Astrocyte (in vitro differentiated cells and primary cell): ENCODE measurements around the gene ITPK1. TPM values are rescaled to one million over a fixed set of nuclear protein-coding genes. Genes with fewer than 3 reads are reported as not detected.

Source experiments
- DNase-seq: peaks from one replicate; pipeline ENCODE4 v3.0.0-alpha.2; 2010; ENCODE audit warnings: low read depth
- FAIRE-seq: peaks from 2 replicates; lab custom pipeline; 2011; peaks lifted over from hg19 to GRCh38; lab: Jason Lieb, UNC
- H2AFZ ChIP-seq: 2 replicates; pipeline ENCODE4 v1.6.0; 2012; ENCODE audit warnings: low read depth, low read length, inconsistent platforms
- H3K27ac ChIP-seq: 2 replicates; pipeline ENCODE4 v1.5.1; 2011; ENCODE audit warnings: low read depth, low read length, inconsistent platforms
- H3K27me3 ChIP-seq: 2 replicates; pipeline ENCODE4 v1.6.0; 2011; ENCODE audit warnings: low read length, inconsistent platforms; ENCODE audit not compliant: insufficient read depth
- H3K36me3 ChIP-seq: 2 replicates; pipeline ENCODE4 v1.5.1; 2011; ENCODE audit warnings: low read length, inconsistent platforms; ENCODE audit not compliant: insufficient read depth
- H3K4me1 ChIP-seq: 2 replicates; pipeline ENCODE4 v1.5.1; 2011; ENCODE audit warnings: low read length, inconsistent platforms; ENCODE audit not compliant: insufficient read depth
- H3K4me2 ChIP-seq: 2 replicates; pipeline ENCODE4 v1.6.0; 2012; ENCODE audit warnings: low read length, inconsistent platforms
- H3K4me3 ChIP-seq: 2 replicates; pipeline ENCODE4 v1.5.1; 2011; ENCODE audit warnings: low read depth, mild to moderate bottlenecking, low read length, inconsistent platforms; ENCODE audit not compliant: insufficient read depth
- H3K79me2 ChIP-seq: 2 replicates; pipeline ENCODE4 v1.6.0; 2012; ENCODE audit warnings: mild to moderate bottlenecking, low read length, inconsistent platforms; ENCODE audit not compliant: insufficient read depth
- H3K9ac ChIP-seq: 2 replicates; pipeline ENCODE4 v1.6.0; 2012; ENCODE audit warnings: mild to moderate bottlenecking, low read length, inconsistent platforms
- H3K9me3 ChIP-seq: 2 replicates; pipeline ENCODE4 v1.5.1; 2012; ENCODE audit warnings: low read depth, mild to moderate bottlenecking, low read length, inconsistent platforms; ENCODE audit not compliant: insufficient read depth
- H4K20me1 ChIP-seq: 2 replicates; pipeline ENCODE4 v1.6.0; 2012; ENCODE audit warnings: low read length, inconsistent platforms; ENCODE audit not compliant: insufficient read depth
- H3K27ac Mint-ChIP-seq: one replicate; pipeline ENCODE4 v1.8.0; 2021; ENCODE audit warnings: mild to moderate bottlenecking, mixed read lengths; ENCODE audit not compliant: unreplicated experiment
- H3K27me3 Mint-ChIP-seq: one replicate; pipeline ENCODE4 v1.8.0; 2021; ENCODE audit warnings: low read depth, mixed read lengths; ENCODE audit not compliant: unreplicated experiment
- H3K36me3 Mint-ChIP-seq: one replicate; pipeline ENCODE4 v1.8.0; 2021; ENCODE audit warnings: low read depth, mixed read lengths; ENCODE audit not compliant: unreplicated experiment
- H3K4me1 Mint-ChIP-seq: one replicate; pipeline ENCODE4 v1.8.0; 2021; ENCODE audit warnings: low read depth, mixed read lengths; ENCODE audit not compliant: unreplicated experiment
- H3K4me3 Mint-ChIP-seq: one replicate; pipeline ENCODE4 v1.8.0; 2021; ENCODE audit warnings: mild to moderate bottlenecking, moderate library complexity, mixed read lengths; ENCODE audit not compliant: unreplicated experiment
- H3K9me3 Mint-ChIP-seq: one replicate; pipeline ENCODE4 v1.8.0; 2021; ENCODE audit warnings: mild to moderate bottlenecking, mixed read lengths; ENCODE audit not compliant: unreplicated experiment
- EZH2 ChIP-seq: IDR thresholded peaks from 2 replicates; pipeline ENCODE4 v1.6.1; 2012; ENCODE audit warnings: mild to moderate bottlenecking, low read length, inconsistent platforms; ENCODE audit not compliant: insufficient read depth
- total RNA-seq: library from RNA; stranded (reverse); gene quantifications from 2 replicates; pipeline ENCODE4 v1.2.1, GENCODE V29; 2021
- TF ChIP-seq, protein P1 (sequence below): IDR thresholded peaks from 2 replicates; pipeline ENCODE4 v1.5.1; 2011; ENCODE audit warnings: low read depth, mild to moderate bottlenecking, inconsistent platforms, low read length, moderate library complexity; ENCODE audit not compliant: insufficient read depth

Gene ITPK1
- total RNA-seq, 1 donor from 2014 or later, result 13.0 TPM

DNA sequence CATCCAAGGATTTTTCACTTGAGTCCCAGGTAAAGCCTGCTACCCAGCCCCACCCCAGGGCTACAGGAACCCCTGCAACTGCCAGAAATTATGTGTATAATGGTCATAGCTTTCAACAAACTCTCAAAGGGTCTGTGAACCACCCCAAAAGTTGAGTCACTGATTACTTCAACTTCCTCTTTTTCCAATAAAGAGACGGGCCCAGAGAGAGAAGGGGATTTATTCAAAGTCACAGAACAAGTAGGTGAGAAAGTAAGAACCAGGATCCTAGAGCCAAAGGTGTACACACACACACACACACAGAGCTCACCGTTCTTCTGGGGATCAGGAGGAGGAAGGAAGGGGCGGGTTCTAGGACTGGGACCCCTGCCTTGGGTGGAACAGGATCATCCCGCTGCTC, 4.8 kb upstream of the ITPK1 start:
- no peak overlapping the region for H3K27ac ChIP-seq

DNA sequence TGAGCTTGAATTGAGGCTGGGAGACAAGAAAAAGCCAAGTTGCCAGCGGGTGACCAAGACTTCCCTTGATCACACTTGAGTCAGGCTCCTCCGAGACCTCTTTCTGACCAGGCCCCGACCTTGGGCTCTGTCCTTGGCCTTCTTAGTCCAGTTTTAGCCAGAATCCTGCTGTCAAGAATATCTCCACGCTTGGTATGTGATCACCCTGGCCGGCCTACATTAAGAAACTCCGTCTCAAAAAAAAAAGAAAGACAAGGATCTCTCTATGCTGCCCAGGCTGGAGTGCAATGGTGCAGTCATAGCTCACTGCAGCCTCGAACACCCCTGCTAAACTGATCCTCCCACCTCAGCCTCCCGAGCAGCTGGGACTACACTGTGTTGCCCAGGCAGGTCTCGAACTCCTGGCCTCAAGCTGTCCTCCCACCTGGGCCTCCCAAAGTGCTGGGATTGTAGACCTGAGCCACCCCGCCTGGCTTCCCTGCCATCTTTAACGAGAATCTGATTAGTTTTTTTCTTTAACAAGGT, 1.0 kb upstream of the ITPK1 start:
- no peaks in the 10 kb centered on the region for H3K27me3 ChIP-seq
- H3K9ac ChIP-seq, result peak overlapping the region; percentile 79
- DNase-seq, result no peak
- peak overlapping the region; percentile 70 for H3K4me3 ChIP-seq
- peak overlapping the region; percentile 73 for H3K4me3 Mint-ChIP-seq
- peak overlapping the region; percentile 97 for H3K4me2 ChIP-seq
- H3K27ac Mint-ChIP-seq, result peak overlapping the region; percentile 47
- H3K27me3 Mint-ChIP-seq, result peaks cover 24% of the 10 kb centered on the region
- H3K36me3 ChIP-seq, result no peaks in the 10 kb centered on the region
- peaks cover 2% of the 10 kb centered on the region for H3K4me1 Mint-ChIP-seq
- peaks cover 27% of the 10 kb centered on the region for H4K20me1 ChIP-seq
- no peaks in the 10 kb centered on the region for H3K9me3 Mint-ChIP-seq
- H3K4me1 ChIP-seq, result peaks cover 20% of the 10 kb centered on the region
- FAIRE-seq, result no peak
- H3K9me3 ChIP-seq, result no peaks in the 10 kb centered on the region
- no peaks in the 10 kb centered on the region for H3K36me3 Mint-ChIP-seq
- peak overlapping the region; percentile 89 for H2AFZ ChIP-seq
- TF ChIP-seq EZH2, result no peak
- TF ChIP-seq, protein P1, sequence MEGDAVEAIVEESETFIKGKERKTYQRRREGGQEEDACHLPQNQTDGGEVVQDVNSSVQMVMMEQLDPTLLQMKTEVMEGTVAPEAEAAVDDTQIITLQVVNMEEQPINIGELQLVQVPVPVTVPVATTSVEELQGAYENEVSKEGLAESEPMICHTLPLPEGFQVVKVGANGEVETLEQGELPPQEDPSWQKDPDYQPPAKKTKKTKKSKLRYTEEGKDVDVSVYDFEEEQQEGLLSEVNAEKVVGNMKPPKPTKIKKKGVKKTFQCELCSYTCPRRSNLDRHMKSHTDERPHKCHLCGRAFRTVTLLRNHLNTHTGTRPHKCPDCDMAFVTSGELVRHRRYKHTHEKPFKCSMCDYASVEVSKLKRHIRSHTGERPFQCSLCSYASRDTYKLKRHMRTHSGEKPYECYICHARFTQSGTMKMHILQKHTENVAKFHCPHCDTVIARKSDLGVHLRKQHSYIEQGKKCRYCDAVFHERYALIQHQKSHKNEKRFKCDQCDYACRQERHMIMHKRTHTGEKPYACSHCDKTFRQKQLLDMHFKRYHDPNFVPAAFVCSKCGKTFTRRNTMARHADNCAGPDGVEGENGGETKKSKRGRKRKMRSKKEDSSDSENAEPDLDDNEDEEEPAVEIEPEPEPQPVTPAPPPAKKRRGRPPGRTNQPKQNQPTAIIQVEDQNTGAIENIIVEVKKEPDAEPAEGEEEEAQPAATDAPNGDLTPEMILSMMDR, result no peak
- no peaks in the 10 kb centered on the region for H3K79me2 ChIP-seq
- no peak overlapping the region for H3K27ac ChIP-seq

More for the DNA sequence above, 4.8 kb upstream of the ITPK1 start:
- Histone ChIP-seq H3K79me2 (no peaks in the 10 kb centered on the region), H2AFZ (no peak overlapping the region), H3K36me3 (no peaks in the 10 kb centered on the region), H4K20me1 (no peaks in the 10 kb centered on the region), H3K9ac (no peak overlapping the region), H3K27me3 (no peaks in the 10 kb centered on the region), H3K4me1 (peaks cover 8% of the 10 kb centered on the region), H3K4me2 (no peak overlapping the region), H3K4me3 (no peak overlapping the region), H3K9me3 (no peaks in the 10 kb centered on the region)
- FAIRE-seq (no peak), DNase-seq (no peak)
- H3K4me3 Mint-ChIP-seq, result no peak overlapping the region
- H3K27me3 Mint-ChIP-seq, result peaks cover 24% of the 10 kb centered on the region
- H3K36me3 Mint-ChIP-seq, result no peaks in the 10 kb centered on the region
- H3K27ac Mint-ChIP-seq, result no peak overlapping the region
- TF ChIP-seq EZH2, result no peak
- TF ChIP-seq, protein P1, result no peak
- no peaks in the 10 kb centered on the region for H3K9me3 Mint-ChIP-seq
- no peaks in the 10 kb centered on the region for H3K4me1 Mint-ChIP-seq

DNA sequence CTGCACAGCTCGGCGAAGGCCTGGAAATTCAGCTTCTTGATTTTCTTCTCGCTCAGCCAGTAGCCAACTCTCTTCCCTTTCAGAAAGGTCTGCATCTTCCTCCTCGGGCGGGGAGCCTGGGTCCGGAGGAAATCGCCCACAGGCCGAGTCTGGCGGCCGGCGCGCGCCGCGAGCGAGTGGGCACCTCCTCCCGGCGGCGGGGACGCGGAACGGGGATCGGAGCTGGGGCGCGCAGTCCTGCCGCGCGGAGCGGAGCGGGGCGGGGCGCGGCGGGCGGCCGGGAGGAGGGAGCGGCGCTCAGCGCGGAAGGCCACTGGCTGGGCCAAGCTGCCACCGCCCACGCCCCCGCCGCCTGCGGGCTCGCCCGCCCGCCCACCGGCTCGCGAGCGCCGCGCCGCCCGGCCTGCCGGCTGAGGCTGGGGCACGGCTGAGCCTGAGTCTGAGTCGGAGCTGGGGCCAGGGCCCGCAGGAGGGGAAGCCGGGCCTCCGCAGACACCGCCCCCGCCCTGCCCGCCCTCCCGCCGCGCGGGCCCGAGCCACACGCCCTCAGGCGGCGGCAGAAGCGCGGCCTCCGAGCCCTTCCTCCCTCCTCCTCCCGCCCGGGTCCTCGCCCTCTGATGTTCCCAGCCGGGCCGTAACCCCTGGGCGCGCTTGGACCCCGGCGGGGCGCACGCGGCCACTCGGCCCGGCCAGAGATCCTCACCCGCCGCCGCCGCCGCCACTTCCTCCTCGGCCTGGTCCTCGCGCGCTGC, 480 bp downstream of the ITPK1 start:
- Mint-ChIP-seq H3K36me3 (no peaks in the 10 kb centered on the region), H3K9me3 (no peaks in the 10 kb centered on the region), H3K27ac (no peak overlapping the region), H3K4me1 (peaks cover 2% of the 10 kb centered on the region), H3K27me3 (peaks cover 16% of the 10 kb centered on the region), H3K4me3 (peak overlapping the region; percentile 79)
- H3K27me3 ChIP-seq, result no peaks in the 10 kb centered on the region
- peak overlapping the region; percentile 73 for H2AFZ ChIP-seq
- H3K36me3 ChIP-seq, result no peaks in the 10 kb centered on the region
- peak; percentile 66 for DNase-seq
- peaks cover 6% of the 10 kb centered on the region for H3K79me2 ChIP-seq
- peak overlapping the region; percentile 70 for H3K4me3 ChIP-seq
- H3K9ac ChIP-seq, result peak overlapping the region; percentile 73
- peak overlapping the region; percentile 97 for H3K4me2 ChIP-seq
- H3K9me3 ChIP-seq, result no peaks in the 10 kb centered on the region
- no peak overlapping the region for H3K27ac ChIP-seq
- H4K20me1 ChIP-seq, result peaks cover 38% of the 10 kb centered on the region
- TF ChIP-seq EZH2, result no peak
- TF ChIP-seq, protein P1, result no peak
- H3K4me1 ChIP-seq, result peaks cover 20% of the 10 kb centered on the region
- FAIRE-seq, result no peak
